DND-41 (cell line): ENCODE measurements around the gene SDR9C7.

ENCODE experiments used
- EZH2 ChIP-seq: IDR thresholded peaks from 3 replicates; pipeline ENCODE4 v1.6.1; 2012; ENCODE audit warnings: borderline replicate concordance, low read depth, mild to moderate bottlenecking, moderate library complexity, low read length, inconsistent platforms; ENCODE audit not compliant: severe bottlenecking
- TF ChIP-seq, protein P1 (sequence below): IDR thresholded peaks from 2 replicates; pipeline ENCODE4 v1.5.1; 2012; ENCODE audit warnings: borderline replicate concordance, low read length, moderate library complexity, mild to moderate bottlenecking; ENCODE audit not compliant: poor library complexity, severe bottlenecking; ENCODE audit errors: extremely low read depth

DNA sequence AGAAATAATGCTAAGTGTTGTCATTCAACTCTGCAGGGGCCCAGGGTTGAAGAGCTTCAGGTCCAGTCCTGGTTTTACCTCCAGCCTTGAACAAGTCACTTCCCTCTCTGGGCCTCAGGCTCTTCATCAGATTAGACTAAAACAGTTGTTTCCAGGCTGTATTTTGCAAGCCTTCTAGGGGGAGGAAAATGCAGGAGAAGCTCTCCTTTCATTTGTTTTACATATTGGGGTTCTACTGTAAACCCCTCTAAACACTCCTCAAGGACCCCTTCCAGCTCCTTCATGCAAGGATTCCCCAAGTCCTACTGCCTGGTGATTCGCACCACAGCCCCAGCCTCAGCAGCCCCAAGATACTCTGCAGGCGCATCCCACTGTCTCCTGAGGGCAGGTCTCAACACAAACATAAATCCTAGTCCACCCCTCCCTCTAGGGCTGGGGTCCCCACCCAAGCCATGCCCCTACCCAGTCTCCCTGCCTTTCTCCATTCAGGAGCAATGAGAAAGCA lies 2.7 kb downstream of the SDR9C7 start:
- TF ChIP-seq, protein P1, sequence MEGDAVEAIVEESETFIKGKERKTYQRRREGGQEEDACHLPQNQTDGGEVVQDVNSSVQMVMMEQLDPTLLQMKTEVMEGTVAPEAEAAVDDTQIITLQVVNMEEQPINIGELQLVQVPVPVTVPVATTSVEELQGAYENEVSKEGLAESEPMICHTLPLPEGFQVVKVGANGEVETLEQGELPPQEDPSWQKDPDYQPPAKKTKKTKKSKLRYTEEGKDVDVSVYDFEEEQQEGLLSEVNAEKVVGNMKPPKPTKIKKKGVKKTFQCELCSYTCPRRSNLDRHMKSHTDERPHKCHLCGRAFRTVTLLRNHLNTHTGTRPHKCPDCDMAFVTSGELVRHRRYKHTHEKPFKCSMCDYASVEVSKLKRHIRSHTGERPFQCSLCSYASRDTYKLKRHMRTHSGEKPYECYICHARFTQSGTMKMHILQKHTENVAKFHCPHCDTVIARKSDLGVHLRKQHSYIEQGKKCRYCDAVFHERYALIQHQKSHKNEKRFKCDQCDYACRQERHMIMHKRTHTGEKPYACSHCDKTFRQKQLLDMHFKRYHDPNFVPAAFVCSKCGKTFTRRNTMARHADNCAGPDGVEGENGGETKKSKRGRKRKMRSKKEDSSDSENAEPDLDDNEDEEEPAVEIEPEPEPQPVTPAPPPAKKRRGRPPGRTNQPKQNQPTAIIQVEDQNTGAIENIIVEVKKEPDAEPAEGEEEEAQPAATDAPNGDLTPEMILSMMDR, result no peak
- no peak for TF ChIP-seq EZH2
